Measurements from ENCODE around the gene OVCA2.
A peak's percentile ranks its signal among the peaks of the same experiment; 100 is the strongest.

The OVCA2 gene

DNA sequence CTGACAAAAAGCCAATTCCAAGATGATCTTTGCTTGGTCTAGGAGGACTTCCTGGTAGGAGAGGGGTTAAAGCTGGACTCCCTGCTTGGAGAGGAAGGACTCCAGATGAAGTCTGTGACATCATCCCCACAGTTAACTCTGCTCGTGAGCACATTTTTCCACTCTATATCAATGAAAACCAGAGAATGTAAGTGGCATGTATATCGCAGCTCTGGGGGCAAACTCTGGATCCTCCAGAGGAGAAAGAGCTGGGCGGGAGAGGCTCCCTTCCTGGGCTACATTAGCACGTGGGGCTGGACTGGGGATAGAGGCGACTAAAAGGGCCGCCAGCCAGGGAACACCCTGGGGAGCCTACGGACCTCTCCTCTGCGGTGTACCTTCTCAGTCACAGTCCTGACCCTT lies 47.2 kb downstream of the OVCA2 start:
- DNase-seq, result peak; percentile 71

DNA sequence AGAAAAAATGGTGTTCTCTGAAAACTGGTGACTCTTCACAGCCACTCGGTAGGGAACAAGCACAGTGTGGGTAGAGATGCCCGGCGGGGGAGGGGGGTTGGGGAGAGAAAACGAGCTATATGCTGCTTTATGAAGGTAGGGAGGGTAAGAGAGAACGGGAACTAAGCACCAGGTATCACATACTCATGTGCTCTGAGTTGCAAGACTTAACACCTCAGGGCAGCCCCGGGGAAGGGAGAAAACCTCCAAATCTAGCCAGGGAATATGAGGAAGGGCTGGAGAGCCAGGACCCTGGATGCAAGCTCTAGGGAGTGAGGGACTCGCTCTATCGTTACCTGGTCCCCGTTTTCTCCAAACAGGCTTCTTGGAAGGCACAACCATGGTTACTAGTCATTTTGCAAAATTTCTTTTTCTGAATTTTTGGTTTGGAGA lies 48.4 kb downstream of the OVCA2 start:
- no peak for DNase-seq

DNA sequence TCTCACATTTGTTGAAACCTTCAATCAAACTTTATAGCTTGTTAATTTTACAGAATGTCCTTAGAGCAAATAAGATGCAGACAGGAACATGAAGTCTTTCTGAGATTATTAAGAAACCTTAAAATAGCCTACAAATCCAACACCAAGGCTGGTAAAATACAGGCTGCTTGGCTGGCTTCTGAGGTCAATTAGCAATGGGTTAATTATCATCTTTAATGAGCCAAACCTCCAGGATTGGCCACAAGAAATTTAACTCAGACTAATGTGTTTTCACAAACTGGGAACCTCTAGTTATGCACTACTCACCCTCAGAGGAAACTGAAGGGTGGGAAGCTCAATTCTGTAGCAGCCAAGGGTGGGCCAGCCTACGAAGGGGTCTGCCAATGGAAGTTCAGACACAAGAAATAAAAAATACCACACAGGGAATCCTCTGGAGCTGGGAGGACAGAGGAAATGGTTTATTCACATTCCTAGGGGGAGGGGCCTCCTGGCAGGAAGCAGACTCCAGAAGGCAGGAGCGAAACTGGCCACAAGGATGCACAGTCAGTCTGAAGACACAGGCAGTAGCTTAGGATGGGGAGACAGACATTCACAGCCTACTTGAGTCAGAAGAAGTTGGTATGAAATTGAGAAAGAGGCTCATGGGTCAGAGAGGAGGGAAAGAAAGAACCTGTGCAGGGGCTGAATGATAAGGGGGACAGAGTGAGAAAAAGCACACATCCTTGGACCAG lies 49.1 kb downstream of the OVCA2 start:
- no peak for DNase-seq

GRCh38 chr17:2092253-2092652 lies 50.4 kb downstream of the OVCA2 start:
- no peak for DNase-seq

All from OCI-M1 (cell line).